Tibial artery (tissue), 4 donors: ENCODE results near the gene PTPDC1.

ENCODE experiments used
- DNase-seq, 2 donors: peaks; one replicate each; pipeline ENCODE4 v3.0.0-alpha.2; 2019
- H3K27ac ChIP-seq, 2 donors: fragments of 200-600 bp; sonication (generic) in 1 of 2; 1 replicate in 1 of 2; 2 replicates in 1 of 2; pipeline ENCODE4 v1.5.1; 2018 to 2019; ENCODE audit warnings: mild to moderate bottlenecking in 1 of 2
- H3K27me3 ChIP-seq, 2 donors: fragments of 200-600 bp; sonication (generic) in 1 of 2; one replicate each; pipeline versions ENCODE4 v1.5.1 to v1.6.0; 2016 to 2019
- H3K36me3 ChIP-seq, 3 donors: fragments of 200-600 bp; sonication (generic) in 2 of 3; one replicate each; pipeline ENCODE4 v1.5.1; 2016 to 2019; ENCODE audit warnings: mild to moderate bottlenecking in 2 of 3
- H3K4me1 ChIP-seq, 4 donors: fragments of 200-600 bp; sonication (generic) in 2 of 4; 1 replicate in 3 of 4; 2 replicates in 1 of 4; pipeline ENCODE4 v1.5.1; 2016 to 2019
- H3K4me3 ChIP-seq, 2 donors: fragments of 200-600 bp; sonication (generic) in 1 of 2; 1 replicate in 1 of 2; 2 replicates in 1 of 2; pipeline ENCODE4 v1.5.1; 2018 to 2019; ENCODE audit warnings: mild to moderate bottlenecking in 2 of 2
- H3K9me3 ChIP-seq, 3 donors: fragments of 200-600 bp; sonication (generic) in 1 of 3; one replicate each; pipeline ENCODE4 v1.5.1; 2016 to 2019
- CTCF ChIP-seq, 2 experiments: fragments of 200-600 bp in 1 of 2; fragments of 450-650 bp in 1 of 2; IDR thresholded peaks; one replicate each; pipeline ENCODE4 v1.5.1; 2017 to 2019; ENCODE audit warnings: antibody characterized with exemption in 2 of 2, mild to moderate bottlenecking in 1 of 2, moderate library complexity in 1 of 2
- intact Hi-C: fragments of 100-400 bp; cut with DNase I; formaldehyde crosslinking; loops from one replicate; pipeline ENCODE4 v1.15.0; 2023; ENCODE audit warnings: low total_unique reads

Gene PTPDC1

GRCh38 chr9:94120854-94121376, 36.7 kb downstream of the PTPDC1 start:
- Histone ChIP-seq H3K27me3 (no peaks in the 10 kb centered on the region), H3K9me3 (no peaks in the 10 kb centered on the region), H3K4me3 (no peak overlapping the region), H3K36me3 (no peaks in the 10 kb centered on the region), H3K4me1 (no peaks in the 10 kb centered on the region), H3K27ac (no peak overlapping the region)
- DNase-seq: no peak
- no peak for TF ChIP-seq CTCF (IDR thresholded peaks at IDR 0.05)
- intact Hi-C loops: no loop called here

- Histone ChIP-seq H3K27ac (no peak overlapping the region), H3K9me3 (peaks cover 0 to 9% (median 2%) of the 10 kb centered on the region in 3 donors), H3K4me1 (no peaks in the 10 kb centered on the region), H3K36me3 (no peaks in the 10 kb centered on the region), H3K27me3 (no peaks in the 10 kb centered on the region), H3K4me3 (no peak overlapping the region)
- intact Hi-C loops: no loop called here
- TF ChIP-seq CTCF (IDR thresholded peaks at IDR 0.05): no peak
- DNase-seq: no peak
These were observed 42.6 kb downstream of the PTPDC1 start for GRCh38 chr9:94126844-94127243.

GRCh38 chr9:94127806-94128205, 43.5 kb downstream of the PTPDC1 start:
- Histone ChIP-seq H3K4me3 (no peak overlapping the region), H3K27ac (no peak overlapping the region), H3K9me3 (peaks cover 0 to 9% (median 2%) of the 10 kb centered on the region in 3 donors), H3K4me1 (no peaks in the 10 kb centered on the region), H3K27me3 (no peaks in the 10 kb centered on the region), H3K36me3 (no peaks in the 10 kb centered on the region)
- TF ChIP-seq CTCF (IDR thresholded peaks at IDR 0.05): no peak
- intact Hi-C loops: no loop called here
- no peak for DNase-seq

- H3K4me3 ChIP-seq: no peak overlapping the region
- peaks cover 0 to 5% (median under 1%) of the 10 kb centered on the region in 4 donors for H3K4me1 ChIP-seq
- no peak for DNase-seq
- TF ChIP-seq CTCF (IDR thresholded peaks at IDR 0.05): no peak
- H3K9me3 ChIP-seq: peaks cover 0 to 9% (median 2%) of the 10 kb centered on the region in 3 donors
- H3K27me3 ChIP-seq: no peaks in the 10 kb centered on the region
- no peak overlapping the region for H3K27ac ChIP-seq
- intact Hi-C loops: no loop called here
- no peaks in the 10 kb centered on the region for H3K36me3 ChIP-seq
These were observed 44.3 kb downstream of the PTPDC1 start for GRCh38 chr9:94128580-94128979.

GRCh38 chr9:94134629-94135028, 50.4 kb downstream of the PTPDC1 start:
- peak in 1 of 2 donors; percentile 25 for DNase-seq
- Histone ChIP-seq H3K27ac (peak overlapping the region; percentile 87 to 89), H3K4me1 (peaks cover 0 to 63% (median 35%) of the 10 kb centered on the region in 4 donors), H3K36me3 (no peaks in the 10 kb centered on the region), H3K27me3 (no peaks in the 10 kb centered on the region), H3K9me3 (no peaks in the 10 kb centered on the region), H3K4me3 (peak overlapping the region in 1 of 2 donors; percentile 19)
- TF ChIP-seq CTCF (IDR thresholded peaks at IDR 0.05): no peak
- intact Hi-C loops: no loop called here

GRCh38 chr9:94135222-94135621, 51.0 kb downstream of the PTPDC1 start:
- peak overlapping the region; percentile 87 to 89 for H3K27ac ChIP-seq
- H3K4me1 ChIP-seq: peaks cover 0 to 66% (median 39%) of the 10 kb centered on the region in 4 donors
- H3K27me3 ChIP-seq: no peaks in the 10 kb centered on the region
- intact Hi-C loops: no loop called here
- TF ChIP-seq CTCF (IDR thresholded peaks at IDR 0.05): peak; percentile 13 to 44
- no peaks in the 10 kb centered on the region for H3K36me3 ChIP-seq
- DNase-seq: peak; percentile 65 to 83
- H3K4me3 ChIP-seq: peak overlapping the region in 1 of 2 donors; percentile 19
- no peaks in the 10 kb centered on the region for H3K9me3 ChIP-seq
